Liver (tissue), 9 donors: ENCODE measurements around the gene VSIG10L. TPM values are rescaled to one million over a fixed set of nuclear protein-coding genes. Genes with fewer than 3 reads are reported as not detected.

Source experiments
- DNase-seq: peaks from one replicate; pipeline ENCODE4 v3.0.0-alpha.2; 2017; ENCODE audit warnings: low spot score
- H3K27ac ChIP-seq, 2 donors: one replicate each; pipeline ENCODE4 v1.7.0; 2013; ENCODE audit warnings: inconsistent platforms in 2 of 2, low read length in 2 of 2, control low read depth in 1 of 2, low read depth in 1 of 2, mild to moderate bottlenecking in 1 of 2
- H3K27me3 ChIP-seq, 4 donors: one replicate each; pipeline versions ENCODE4 v1.6.1 to v1.7.0; 2013; ENCODE audit warnings: low read length in 3 of 4, inconsistent platforms in 1 of 4, mild to moderate bottlenecking in 1 of 4, moderate library complexity in 1 of 4; ENCODE audit not compliant: control insufficient read depth in 4 of 4, insufficient read depth in 4 of 4
- H3K36me3 ChIP-seq, 4 donors: one replicate each; pipeline versions ENCODE4 v1.6.1 to v1.7.0; 2013; ENCODE audit warnings: low read length in 3 of 4, mild to moderate bottlenecking in 3 of 4, low read depth in 1 of 4, moderate library complexity in 1 of 4; ENCODE audit not compliant: control insufficient read depth in 4 of 4, insufficient read depth in 3 of 4
- H3K4me1 ChIP-seq, 4 donors: one replicate each; pipeline versions ENCODE4 v1.6.1 to v1.7.0; 2013; ENCODE audit warnings: low read length in 3 of 4, mild to moderate bottlenecking in 3 of 4, moderate library complexity in 1 of 4; ENCODE audit not compliant: control insufficient read depth in 4 of 4, insufficient read depth in 4 of 4
- H3K4me3 ChIP-seq, 3 donors: one replicate each; pipeline versions ENCODE4 v1.6.1 to v1.7.0; 2013; ENCODE audit warnings: low read length in 3 of 3, control low read depth in 1 of 3, low read depth in 1 of 3, mild to moderate bottlenecking in 1 of 3
- H3K9ac ChIP-seq, 2 donors: one replicate each; pipeline ENCODE4 v1.7.0; 2013; ENCODE audit warnings: low read length in 2 of 2, mild to moderate bottlenecking in 2 of 2, moderate library complexity in 2 of 2, control low read depth in 1 of 2, low read depth in 1 of 2
- H3K9me3 ChIP-seq, 4 donors: one replicate each; pipeline versions ENCODE4 v1.6.1 to v1.7.0; 2013; ENCODE audit warnings: low read length in 3 of 4; ENCODE audit not compliant: control insufficient read depth in 4 of 4
- EGR1 ChIP-seq, 2 donors: IDR thresholded peaks; 2 replicates each; pipeline ENCODE4 v1.6.1; 2016 to 2018; ENCODE audit warnings: antibody characterized with exemption in 2 of 2, low read depth in 2 of 2
- FOXA1 ChIP-seq: IDR thresholded peaks from 2 replicates; pipeline ENCODE4 v1.6.1; 2016; ENCODE audit warnings: antibody characterized with exemption
- FOXA2 ChIP-seq: IDR thresholded peaks from 2 replicates; pipeline ENCODE4 v1.6.1; 2016; ENCODE audit warnings: antibody characterized with exemption
- GABPA ChIP-seq, 2 donors: IDR thresholded peaks in 1 of 2; conservative IDR thresholded peaks in 1 of 2; 2 replicates each; pipeline ENCODE4 v1.6.1; 2016; ENCODE audit warnings: antibody characterized with exemption in 2 of 2, mild to moderate bottlenecking in 1 of 2, moderate library complexity in 1 of 2
- HNF4A ChIP-seq, 2 donors: conservative IDR thresholded peaks; 2 replicates each; pipeline ENCODE4 v1.6.1; 2016; ENCODE audit warnings: antibody characterized with exemption in 2 of 2, mild to moderate bottlenecking in 2 of 2
- HNF4G ChIP-seq: IDR thresholded peaks from 2 replicates; pipeline ENCODE4 v1.6.1; 2016; ENCODE audit warnings: antibody characterized with exemption
- JUND ChIP-seq, 2 donors: IDR thresholded peaks; 2 replicates each; pipeline ENCODE4 v1.6.1; 2016; ENCODE audit warnings: antibody characterized with exemption in 2 of 2
- NR2F2 ChIP-seq: IDR thresholded peaks from 2 replicates; pipeline ENCODE4 v1.6.1; 2016; ENCODE audit warnings: antibody characterized with exemption
- RAD21 ChIP-seq, 2 donors: IDR thresholded peaks; 2 replicates each; pipeline ENCODE4 v1.6.1; 2016; ENCODE audit warnings: antibody characterized with exemption in 2 of 2, mild to moderate bottlenecking in 2 of 2
- RXRA ChIP-seq, 2 donors: IDR thresholded peaks; 2 replicates each; pipeline ENCODE4 v1.6.1; 2017 to 2018; ENCODE audit warnings: antibody characterized with exemption in 2 of 2, mild to moderate bottlenecking in 1 of 2
- SP1 ChIP-seq: IDR thresholded peaks from 2 replicates; pipeline ENCODE4 v1.6.1; 2018; ENCODE audit warnings: antibody characterized with exemption, mild to moderate bottlenecking
- TAF1 ChIP-seq: conservative IDR thresholded peaks from 2 replicates; pipeline ENCODE4 v1.6.1; 2016; ENCODE audit warnings: antibody characterized with exemption, mild to moderate bottlenecking
- YY1 ChIP-seq: IDR thresholded peaks from 2 replicates; pipeline ENCODE4 v1.6.1; 2016; ENCODE audit warnings: antibody characterized with exemption, mild to moderate bottlenecking
- WGBS: extraction: QIAGEN DNeasy Blood & Tissue Kit; methylation state at CpG from one replicate; pipeline ENCODE4 v1.1.7; 2013; 5-methylcytosine and 5-hydroxymethylcytosine counted together
- polyA plus RNA-seq, 2 donors: library from polyadenylated mRNA; stranded (reverse) in 1 of 2; unstranded in 1 of 2; fragments of 200-250 nt in 1 of 2; fragments of >200 nt in 1 of 2; fragmentation: Nextera tagmentation in 1 of 2; extraction: Ambion mirVana in 1 of 2; gene quantifications; one replicate each; pipeline versions ENCODE4 v1.2.1 to v1.2.3, GENCODE V29; 2013 to 2015
- total RNA-seq, 2 donors: library from RNA; depleted of rRNA; stranded (reverse); fragments of >200 nt; gene quantifications; one replicate each; pipeline ENCODE4 v1.2.3, GENCODE V29; 2014
- TF ChIP-seq, protein P1 (sequence below): IDR thresholded peaks from 2 replicates; pipeline ENCODE4 v1.6.1; 2016; ENCODE audit warnings: antibody characterized with exemption
- TF ChIP-seq, protein P2 (sequence below): IDR thresholded peaks from 2 replicates; pipeline ENCODE4 v1.6.1; 2016; ENCODE audit warnings: antibody characterized with exemption
- TF ChIP-seq, protein P3 (sequence below): IDR thresholded peaks from 2 replicates; pipeline ENCODE4 v1.6.1; 2016; ENCODE audit warnings: antibody characterized with exemption, mild to moderate bottlenecking
- TF ChIP-seq, protein P4 (sequence below): fragments of 150-350 bp; IDR thresholded peaks from 2 replicates; pipeline ENCODE4 v1.5.1; 2017; ENCODE audit warnings: improper control_type of control experiment, low read depth, low read length; ENCODE audit not compliant: missing input control
- TF ChIP-seq, protein P5 (sequence below): IDR thresholded peaks from 2 replicates; pipeline ENCODE4 v1.6.1; 2016; ENCODE audit warnings: antibody characterized with exemption
- donor health status: healthy.
- donor health status: healthy.
- donor health status: healthy.
- donor health status: healthy.
- donor health status: healthy.

VSIG10L gene
- total and polyA plus RNA-seq, 4 donors = 0.60 to 1.8 (median 0.83) TPM

DNA sequence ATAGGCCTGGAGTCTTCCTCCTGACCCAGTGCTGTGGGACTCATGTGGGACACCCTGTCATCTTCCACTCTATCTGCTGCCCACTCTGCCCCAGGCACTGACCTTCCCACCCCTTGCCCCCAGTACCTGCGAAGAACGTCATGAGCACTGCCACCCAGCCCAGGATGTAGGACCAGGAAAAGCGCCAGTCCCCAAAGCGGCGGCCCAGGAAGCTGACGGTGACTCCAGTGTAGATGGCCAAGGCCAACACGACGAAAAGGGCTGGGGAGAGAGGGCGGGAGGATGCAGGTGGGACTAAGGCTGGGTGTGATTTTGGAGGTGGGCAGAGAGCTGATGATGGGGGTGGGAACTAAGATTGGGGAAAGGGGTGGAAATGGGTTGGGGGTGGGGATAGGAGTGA lies 38.4 kb upstream of the VSIG10L start:
- no peak for DNase-seq
- H3K27ac ChIP-seq = no peak overlapping the region
- H3K4me3 ChIP-seq = no peak overlapping the region
- H3K27me3 ChIP-seq = no peaks in the 10 kb centered on the region
- no peak for TF ChIP-seq NR2F2
- TF ChIP-seq JUND (IDR thresholded peaks at IDR 0.05) = no peak
- TF ChIP-seq, protein P1, sequence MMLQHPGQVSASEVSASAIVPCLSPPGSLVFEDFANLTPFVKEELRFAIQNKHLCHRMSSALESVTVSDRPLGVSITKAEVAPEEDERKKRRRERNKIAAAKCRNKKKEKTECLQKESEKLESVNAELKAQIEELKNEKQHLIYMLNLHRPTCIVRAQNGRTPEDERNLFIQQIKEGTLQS = no peak
- no peak for TF ChIP-seq HNF4A (conservative IDR thresholded peaks at IDR 0.05)
- TF ChIP-seq, protein P2, sequence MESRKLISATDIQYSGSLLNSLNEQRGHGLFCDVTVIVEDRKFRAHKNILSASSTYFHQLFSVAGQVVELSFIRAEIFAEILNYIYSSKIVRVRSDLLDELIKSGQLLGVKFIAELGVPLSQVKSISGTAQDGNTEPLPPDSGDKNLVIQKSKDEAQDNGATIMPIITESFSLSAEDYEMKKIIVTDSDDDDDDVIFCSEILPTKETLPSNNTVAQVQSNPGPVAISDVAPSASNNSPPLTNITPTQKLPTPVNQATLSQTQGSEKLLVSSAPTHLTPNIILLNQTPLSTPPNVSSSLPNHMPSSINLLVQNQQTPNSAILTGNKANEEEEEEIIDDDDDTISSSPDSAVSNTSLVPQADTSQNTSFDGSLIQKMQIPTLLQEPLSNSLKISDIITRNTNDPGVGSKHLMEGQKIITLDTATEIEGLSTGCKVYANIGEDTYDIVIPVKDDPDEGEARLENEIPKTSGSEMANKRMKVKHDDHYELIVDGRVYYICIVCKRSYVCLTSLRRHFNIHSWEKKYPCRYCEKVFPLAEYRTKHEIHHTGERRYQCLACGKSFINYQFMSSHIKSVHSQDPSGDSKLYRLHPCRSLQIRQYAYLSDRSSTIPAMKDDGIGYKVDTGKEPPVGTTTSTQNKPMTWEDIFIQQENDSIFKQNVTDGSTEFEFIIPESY = no peak
- TF ChIP-seq HNF4G = no peak
- TF ChIP-seq TAF1 = no peak
- TF ChIP-seq FOXA1 = no peak
- TF ChIP-seq YY1 = no peak
- TF ChIP-seq EGR1 (IDR thresholded peaks at IDR 0.05; ENCODE audit: low read depth in 2 of 2) = no peak
- TF ChIP-seq, protein P3, sequence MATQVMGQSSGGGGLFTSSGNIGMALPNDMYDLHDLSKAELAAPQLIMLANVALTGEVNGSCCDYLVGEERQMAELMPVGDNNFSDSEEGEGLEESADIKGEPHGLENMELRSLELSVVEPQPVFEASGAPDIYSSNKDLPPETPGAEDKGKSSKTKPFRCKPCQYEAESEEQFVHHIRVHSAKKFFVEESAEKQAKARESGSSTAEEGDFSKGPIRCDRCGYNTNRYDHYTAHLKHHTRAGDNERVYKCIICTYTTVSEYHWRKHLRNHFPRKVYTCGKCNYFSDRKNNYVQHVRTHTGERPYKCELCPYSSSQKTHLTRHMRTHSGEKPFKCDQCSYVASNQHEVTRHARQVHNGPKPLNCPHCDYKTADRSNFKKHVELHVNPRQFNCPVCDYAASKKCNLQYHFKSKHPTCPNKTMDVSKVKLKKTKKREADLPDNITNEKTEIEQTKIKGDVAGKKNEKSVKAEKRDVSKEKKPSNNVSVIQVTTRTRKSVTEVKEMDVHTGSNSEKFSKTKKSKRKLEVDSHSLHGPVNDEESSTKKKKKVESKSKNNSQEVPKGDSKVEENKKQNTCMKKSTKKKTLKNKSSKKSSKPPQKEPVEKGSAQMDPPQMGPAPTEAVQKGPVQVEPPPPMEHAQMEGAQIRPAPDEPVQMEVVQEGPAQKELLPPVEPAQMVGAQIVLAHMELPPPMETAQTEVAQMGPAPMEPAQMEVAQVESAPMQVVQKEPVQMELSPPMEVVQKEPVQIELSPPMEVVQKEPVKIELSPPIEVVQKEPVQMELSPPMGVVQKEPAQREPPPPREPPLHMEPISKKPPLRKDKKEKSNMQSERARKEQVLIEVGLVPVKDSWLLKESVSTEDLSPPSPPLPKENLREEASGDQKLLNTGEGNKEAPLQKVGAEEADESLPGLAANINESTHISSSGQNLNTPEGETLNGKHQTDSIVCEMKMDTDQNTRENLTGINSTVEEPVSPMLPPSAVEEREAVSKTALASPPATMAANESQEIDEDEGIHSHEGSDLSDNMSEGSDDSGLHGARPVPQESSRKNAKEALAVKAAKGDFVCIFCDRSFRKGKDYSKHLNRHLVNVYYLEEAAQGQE = no peak
- TF ChIP-seq, protein P4, sequence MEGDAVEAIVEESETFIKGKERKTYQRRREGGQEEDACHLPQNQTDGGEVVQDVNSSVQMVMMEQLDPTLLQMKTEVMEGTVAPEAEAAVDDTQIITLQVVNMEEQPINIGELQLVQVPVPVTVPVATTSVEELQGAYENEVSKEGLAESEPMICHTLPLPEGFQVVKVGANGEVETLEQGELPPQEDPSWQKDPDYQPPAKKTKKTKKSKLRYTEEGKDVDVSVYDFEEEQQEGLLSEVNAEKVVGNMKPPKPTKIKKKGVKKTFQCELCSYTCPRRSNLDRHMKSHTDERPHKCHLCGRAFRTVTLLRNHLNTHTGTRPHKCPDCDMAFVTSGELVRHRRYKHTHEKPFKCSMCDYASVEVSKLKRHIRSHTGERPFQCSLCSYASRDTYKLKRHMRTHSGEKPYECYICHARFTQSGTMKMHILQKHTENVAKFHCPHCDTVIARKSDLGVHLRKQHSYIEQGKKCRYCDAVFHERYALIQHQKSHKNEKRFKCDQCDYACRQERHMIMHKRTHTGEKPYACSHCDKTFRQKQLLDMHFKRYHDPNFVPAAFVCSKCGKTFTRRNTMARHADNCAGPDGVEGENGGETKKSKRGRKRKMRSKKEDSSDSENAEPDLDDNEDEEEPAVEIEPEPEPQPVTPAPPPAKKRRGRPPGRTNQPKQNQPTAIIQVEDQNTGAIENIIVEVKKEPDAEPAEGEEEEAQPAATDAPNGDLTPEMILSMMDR = no peak
- no peak for TF ChIP-seq FOXA2
- TF ChIP-seq RAD21 (IDR thresholded peaks at IDR 0.05) = no peak
- TF ChIP-seq SP1 = no peak
- TF ChIP-seq GABPA (IDR thresholded peaks at IDR 0.05 in 1 of 2, conservative IDR thresholded peaks at IDR 0.05 in 1 of 2) = no peak
- no peak for TF ChIP-seq RXRA (IDR thresholded peaks at IDR 0.05)
- TF ChIP-seq, protein P5, sequence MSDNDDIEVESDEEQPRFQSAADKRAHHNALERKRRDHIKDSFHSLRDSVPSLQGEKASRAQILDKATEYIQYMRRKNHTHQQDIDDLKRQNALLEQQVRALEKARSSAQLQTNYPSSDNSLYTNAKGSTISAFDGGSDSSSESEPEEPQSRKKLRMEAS = no peak
- WGBS = 94% methylated on average over 9 of the region's 9 CpGs
- H3K4me1 ChIP-seq = no peaks in the 10 kb centered on the region
- H3K9me3 ChIP-seq = peaks cover 0 to 2% (median 0%) of the 10 kb centered on the region in 4 donors
- no peak overlapping the region for H3K9ac ChIP-seq
- H3K36me3 ChIP-seq = no peaks in the 10 kb centered on the region
